ENCODE results near the gene MYO5B.

MYO5B gene

DNA sequence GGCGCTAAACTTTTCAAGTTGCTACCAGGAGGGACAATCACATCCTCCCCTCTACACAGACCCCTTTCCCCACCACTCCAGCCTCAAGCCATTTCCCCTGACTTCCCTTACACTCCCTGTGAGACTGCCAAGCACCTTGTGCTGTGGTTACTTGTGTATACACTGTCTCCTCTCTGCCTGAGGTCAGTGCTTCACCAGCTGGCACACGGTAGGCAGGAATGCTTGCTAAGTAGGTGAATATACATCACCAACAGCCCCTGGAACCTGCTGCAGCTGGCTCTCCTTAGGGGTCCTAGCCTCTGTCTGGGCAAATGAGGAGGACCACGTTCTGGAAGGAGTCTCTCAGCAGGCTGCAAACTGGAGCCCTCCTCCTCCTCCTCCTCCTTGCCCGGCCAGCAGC lies 343.3 kb downstream of the MYO5B start:
- no peak for TF ChIP-seq CTCF (IDR thresholded peaks at IDR 0.05)

- TF ChIP-seq CTCF (IDR thresholded peaks at IDR 0.05), result no peak
Observed at GRCh38 chr18:49850636-49851035, 344.3 kb downstream of the MYO5B start.

GRCh38 chr18:49849331-49850217 lies 345.4 kb downstream of the MYO5B start:
- no peak for TF ChIP-seq CTCF (IDR thresholded peaks at IDR 0.05)

- no peak for TF ChIP-seq CTCF (IDR thresholded peaks at IDR 0.05)
Observed at GRCh38 chr18:49848115-49848514, 346.8 kb downstream of the MYO5B start.

GRCh38 chr18:49847524-49847923 lies 347.4 kb downstream of the MYO5B start:
- no peak for TF ChIP-seq CTCF (IDR thresholded peaks at IDR 0.05)

- TF ChIP-seq CTCF (IDR thresholded peaks at IDR 0.05), result no peak
Observed at GRCh38 chr18:49846718-49847470, 348.1 kb downstream of the MYO5B start.

DNA sequence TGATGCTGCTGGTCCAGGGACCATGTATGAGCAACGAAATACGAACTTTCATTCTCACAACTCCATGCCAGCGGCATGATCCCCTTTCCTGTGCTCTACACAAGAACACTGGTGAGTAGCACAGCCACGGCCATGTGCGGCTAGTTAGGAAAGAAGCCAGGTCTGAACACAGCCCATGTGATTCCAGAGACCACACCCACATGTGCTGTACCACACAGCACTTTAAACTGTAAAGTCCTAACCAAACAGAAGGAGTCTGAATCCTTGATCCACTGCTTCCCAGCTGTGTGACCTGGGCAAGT lies 348.6 kb downstream of the MYO5B start:
- no peak for TF ChIP-seq CTCF (IDR thresholded peaks at IDR 0.05)

Measured in LNCAP (cell line).